Fibroblast of lung (primary cell): ENCODE measurements around the gene POC5. TPM values are rescaled to one million over a fixed set of nuclear protein-coding genes. Genes with fewer than 3 reads are reported as not detected.

Source experiments
- DNase-seq, 2 donors: peaks; one replicate each; pipeline versions ENCODE4 v3.0.0 to v3.0.0-alpha.2; 2010; ENCODE audit warnings: low read depth in 2 of 2
- H2AFZ ChIP-seq: 2 replicates; pipeline ENCODE4 v1.5.1; 2012; ENCODE audit warnings: low read length, control low read depth, inconsistent platforms
- H3K27ac ChIP-seq: 2 replicates; pipeline ENCODE4 v1.5.1; 2011; ENCODE audit warnings: low read length, control low read depth; ENCODE audit not compliant: insufficient read depth
- H3K27me3 ChIP-seq: 2 replicates; pipeline ENCODE4 v1.5.1; 2011; ENCODE audit warnings: mild to moderate bottlenecking, low read length; ENCODE audit not compliant: control insufficient read depth, insufficient read depth
- H3K36me3 ChIP-seq: 2 replicates; pipeline ENCODE4 v1.5.1; 2011; ENCODE audit warnings: low read length; ENCODE audit not compliant: control insufficient read depth, insufficient read depth
- H3K4me1 ChIP-seq: 2 replicates; pipeline ENCODE4 v1.5.1; 2011; ENCODE audit warnings: low read length; ENCODE audit not compliant: control insufficient read depth, insufficient read depth; ENCODE audit errors: extremely low read depth
- H3K4me2 ChIP-seq: 2 replicates; pipeline ENCODE4 v1.5.1; 2011; ENCODE audit warnings: low read length, control low read depth; ENCODE audit not compliant: insufficient read depth; ENCODE audit errors: extremely low read depth
- H3K4me3 ChIP-seq, 4 experiments: fragments of 200-600 bp in 1 of 4; sonication (generic) in 1 of 4; replicated peaks in 1 of 4; 2 replicates each; pipeline ENCODE4 v1.5.1; 2011 to 2016; ENCODE audit warnings: low read length in 4 of 4, low read depth in 3 of 4, mild to moderate bottlenecking in 3 of 4, control low read depth in 2 of 4, inconsistent platforms in 1 of 4, mixed read lengths in 1 of 4; ENCODE audit not compliant: insufficient read depth in 1 of 4; ENCODE audit errors: control extremely low read depth in 1 of 4
- H3K79me2 ChIP-seq: 2 replicates; pipeline ENCODE4 v1.5.1; 2012; ENCODE audit warnings: mild to moderate bottlenecking, low read length, inconsistent platforms; ENCODE audit not compliant: control insufficient read depth, insufficient read depth
- H3K9ac ChIP-seq: 2 replicates; pipeline ENCODE4 v1.5.1; 2011; ENCODE audit warnings: mild to moderate bottlenecking, low read length, control low read depth; ENCODE audit not compliant: insufficient read depth
- H3K9me3 ChIP-seq: 2 replicates; pipeline ENCODE4 v1.5.1; 2012; ENCODE audit warnings: low read depth, low read length; ENCODE audit not compliant: control insufficient read depth, insufficient read depth
- H4K20me1 ChIP-seq: 2 replicates; pipeline ENCODE4 v1.5.1; 2011; ENCODE audit warnings: low read length; ENCODE audit not compliant: control insufficient read depth, insufficient read depth; ENCODE audit errors: extremely low read depth
- EZH2 ChIP-seq: IDR thresholded peaks from 2 replicates; pipeline ENCODE4 v1.5.1; 2012; ENCODE audit warnings: low read length, control low read depth, mild to moderate bottlenecking; ENCODE audit errors: missing control alignments
- polyA plus RNA-seq, 2 donors: library from polyadenylated mRNA; depleted of rRNA in 1 of 2; stranded (reverse) in 1 of 2; unstranded in 1 of 2; fragments of >200 nt; gene quantifications; 2 replicates each; pipeline ENCODE4 v1.2.1, GENCODE V29; 2011 to 2012; ENCODE audit warnings: missing spikeins in 1 of 2
- total RNA-seq: library from RNA; depleted of rRNA; stranded (reverse); fragments of >200 nt; gene quantifications from 2 replicates; pipeline ENCODE4 v1.2.1, GENCODE V29; 2014
- TF ChIP-seq, protein P1 (sequence below), 2 donors: IDR thresholded peaks in 1 of 2; conservative IDR thresholded peaks in 1 of 2; 1 replicate in 1 of 2; 2 replicates in 1 of 2; pipeline ENCODE4 v1.5.1; 2011 to 2012; ENCODE audit warnings: low read length in 2 of 2, control low read depth in 1 of 2, inconsistent platforms in 1 of 2, low read depth in 1 of 2, mild to moderate bottlenecking in 1 of 2

Gene POC5
- total and polyA plus RNA-seq, 2 donors (not counting 1 experiment from before 2014, with no cell fraction given) = 9.2 to 17.0 TPM

DNA sequence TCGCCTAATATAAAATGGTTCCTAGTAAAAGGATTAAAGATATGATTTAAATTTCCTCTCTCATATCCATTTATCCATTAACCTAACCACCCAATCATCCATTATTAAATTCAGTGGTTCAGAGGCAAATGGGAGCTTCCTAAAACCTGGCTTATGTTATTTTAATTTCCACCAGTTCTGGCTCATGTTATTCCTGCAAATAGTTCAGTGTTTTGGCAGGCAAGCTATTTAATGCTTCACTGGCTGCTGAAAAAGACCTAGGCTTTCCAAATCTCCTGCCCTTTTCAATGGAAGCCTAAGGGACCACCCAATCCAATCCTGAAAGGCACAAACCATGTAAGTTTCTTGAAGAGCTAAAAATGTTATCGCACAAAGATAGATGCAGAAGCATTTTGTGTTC lies 52.3 kb downstream of the POC5 start:
- Histone ChIP-seq H3K79me2 (no peaks in the 10 kb centered on the region), H3K4me3 (no peak overlapping the region), H3K9me3 (no peaks in the 10 kb centered on the region), H3K4me2 (no peak overlapping the region), H2AFZ (no peak overlapping the region), H4K20me1 (no peaks in the 10 kb centered on the region), H3K4me1 (no peaks in the 10 kb centered on the region), H3K36me3 (no peaks in the 10 kb centered on the region), H3K27ac (no peak overlapping the region), H3K27me3 (no peaks in the 10 kb centered on the region), H3K9ac (no peak overlapping the region)
- TF ChIP-seq EZH2 = no peak
- TF ChIP-seq, protein P1, sequence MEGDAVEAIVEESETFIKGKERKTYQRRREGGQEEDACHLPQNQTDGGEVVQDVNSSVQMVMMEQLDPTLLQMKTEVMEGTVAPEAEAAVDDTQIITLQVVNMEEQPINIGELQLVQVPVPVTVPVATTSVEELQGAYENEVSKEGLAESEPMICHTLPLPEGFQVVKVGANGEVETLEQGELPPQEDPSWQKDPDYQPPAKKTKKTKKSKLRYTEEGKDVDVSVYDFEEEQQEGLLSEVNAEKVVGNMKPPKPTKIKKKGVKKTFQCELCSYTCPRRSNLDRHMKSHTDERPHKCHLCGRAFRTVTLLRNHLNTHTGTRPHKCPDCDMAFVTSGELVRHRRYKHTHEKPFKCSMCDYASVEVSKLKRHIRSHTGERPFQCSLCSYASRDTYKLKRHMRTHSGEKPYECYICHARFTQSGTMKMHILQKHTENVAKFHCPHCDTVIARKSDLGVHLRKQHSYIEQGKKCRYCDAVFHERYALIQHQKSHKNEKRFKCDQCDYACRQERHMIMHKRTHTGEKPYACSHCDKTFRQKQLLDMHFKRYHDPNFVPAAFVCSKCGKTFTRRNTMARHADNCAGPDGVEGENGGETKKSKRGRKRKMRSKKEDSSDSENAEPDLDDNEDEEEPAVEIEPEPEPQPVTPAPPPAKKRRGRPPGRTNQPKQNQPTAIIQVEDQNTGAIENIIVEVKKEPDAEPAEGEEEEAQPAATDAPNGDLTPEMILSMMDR (conservative IDR thresholded peaks at IDR 0.05 in 1 of 2, IDR thresholded peaks at IDR 0.05 in 1 of 2; ENCODE audit: low read depth in 1 of 2, low read length in 2 of 2) = no peak
- no peak for DNase-seq

DNA sequence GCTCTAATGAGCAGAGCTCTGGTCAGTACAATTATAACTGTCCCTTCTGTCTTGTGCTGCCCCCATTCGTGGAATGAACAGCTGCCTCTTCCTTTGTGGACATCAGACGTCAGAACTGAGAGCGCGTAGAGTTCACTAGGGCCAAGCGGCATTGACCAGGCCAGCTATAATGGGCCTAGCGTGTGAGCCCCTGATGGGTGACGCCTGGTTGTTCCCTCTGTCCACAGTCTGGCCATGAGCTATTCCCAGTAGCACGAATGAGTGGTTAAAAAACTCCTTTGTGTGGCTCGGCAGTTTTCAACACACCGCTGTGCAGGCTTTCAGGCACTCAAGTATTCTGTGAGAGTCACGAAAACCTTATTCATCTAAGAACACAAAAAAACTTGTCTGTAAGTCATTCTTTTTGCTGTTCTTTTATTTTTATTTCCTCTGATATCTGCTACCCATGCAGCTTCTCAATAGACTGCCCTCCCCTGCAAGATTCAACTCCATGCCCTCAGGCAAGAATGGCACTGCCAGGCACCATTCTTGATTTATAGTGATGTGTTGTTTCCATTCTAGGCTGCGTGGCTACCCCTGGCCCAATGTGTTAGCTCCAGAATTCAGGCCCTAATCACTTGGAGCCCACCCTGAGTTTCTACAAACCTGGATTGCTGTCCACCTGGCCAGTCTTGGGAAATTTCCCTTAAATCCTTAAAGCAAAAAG lies 53.5 kb downstream of the POC5 start:
- no peaks in the 10 kb centered on the region for H3K36me3 ChIP-seq
- H2AFZ ChIP-seq = no peak overlapping the region
- no peaks in the 10 kb centered on the region for H3K4me1 ChIP-seq
- no peak overlapping the region for H3K4me3 ChIP-seq
- no peaks in the 10 kb centered on the region for H4K20me1 ChIP-seq
- no peak overlapping the region for H3K4me2 ChIP-seq
- TF ChIP-seq EZH2 = no peak
- TF ChIP-seq, protein P1 (conservative IDR thresholded peaks at IDR 0.05 in 1 of 2, IDR thresholded peaks at IDR 0.05 in 1 of 2; ENCODE audit: low read depth in 1 of 2, low read length in 2 of 2) = no peak
- H3K27me3 ChIP-seq = no peaks in the 10 kb centered on the region
- DNase-seq = no peak
- H3K9ac ChIP-seq = no peak overlapping the region
- H3K79me2 ChIP-seq = no peaks in the 10 kb centered on the region
- H3K27ac ChIP-seq = no peak overlapping the region
- no peaks in the 10 kb centered on the region for H3K9me3 ChIP-seq

DNA sequence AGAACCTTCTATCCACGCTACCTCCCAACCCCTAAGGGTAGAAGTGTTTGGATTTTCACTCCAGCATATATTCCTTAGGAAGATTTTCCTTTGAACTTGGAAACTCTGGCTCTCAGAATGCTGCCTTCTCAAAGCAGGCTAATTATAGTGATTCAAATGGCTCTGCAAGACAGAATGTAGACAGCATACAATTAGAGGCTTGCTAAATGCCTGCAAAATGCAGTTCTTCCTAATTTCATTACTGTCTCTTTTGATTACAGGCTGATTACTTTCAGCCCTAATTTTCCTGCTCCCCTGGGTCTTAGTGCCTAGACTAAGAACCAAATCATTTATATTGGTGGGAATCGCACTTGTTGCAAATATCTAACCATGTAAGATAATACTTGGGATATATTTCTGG lies 55.2 kb downstream of the POC5 start:
- Histone ChIP-seq H4K20me1 (no peaks in the 10 kb centered on the region), H3K9me3 (no peaks in the 10 kb centered on the region), H3K4me3 (no peak overlapping the region), H3K4me1 (no peaks in the 10 kb centered on the region), H2AFZ (no peak overlapping the region), H3K79me2 (no peaks in the 10 kb centered on the region), H3K9ac (no peak overlapping the region), H3K4me2 (no peak overlapping the region), H3K27ac (no peak overlapping the region), H3K27me3 (no peaks in the 10 kb centered on the region), H3K36me3 (no peaks in the 10 kb centered on the region)
- TF ChIP-seq EZH2 = no peak
- TF ChIP-seq, protein P1 (conservative IDR thresholded peaks at IDR 0.05 in 1 of 2, IDR thresholded peaks at IDR 0.05 in 1 of 2; ENCODE audit: low read depth in 1 of 2, low read length in 2 of 2) = no peak
- no peak for DNase-seq
